Hepatocyte (in vitro differentiated cells): Measurements from ENCODE around the gene SLC17A1.

Experiments used
- EZH2 ChIP-seq: fragments of 200-600 bp; sonication (generic); IDR thresholded peaks from 2 replicates; pipeline ENCODE4 v1.6.1; 2016; ENCODE audit warnings: antibody characterized with exemption, mild to moderate bottlenecking, borderline replicate concordance
- EZH2phosphoT487 ChIP-seq: fragments of 200-600 bp; sonication (generic); IDR thresholded peaks from one replicate; pipeline ENCODE4 v1.6.1; 2018; ENCODE audit warnings: antibody characterized with exemption, mild to moderate bottlenecking, low read depth, moderate library complexity; ENCODE audit not compliant: unreplicated experiment, severe bottlenecking
- TF ChIP-seq, protein P1 (sequence below): fragments of 200-600 bp; sonication (generic); IDR thresholded peaks from 2 replicates; pipeline ENCODE4 v1.5.1; 2016; ENCODE audit warnings: antibody characterized with exemption, mild to moderate bottlenecking; ENCODE audit not compliant: poor library complexity

DNA sequence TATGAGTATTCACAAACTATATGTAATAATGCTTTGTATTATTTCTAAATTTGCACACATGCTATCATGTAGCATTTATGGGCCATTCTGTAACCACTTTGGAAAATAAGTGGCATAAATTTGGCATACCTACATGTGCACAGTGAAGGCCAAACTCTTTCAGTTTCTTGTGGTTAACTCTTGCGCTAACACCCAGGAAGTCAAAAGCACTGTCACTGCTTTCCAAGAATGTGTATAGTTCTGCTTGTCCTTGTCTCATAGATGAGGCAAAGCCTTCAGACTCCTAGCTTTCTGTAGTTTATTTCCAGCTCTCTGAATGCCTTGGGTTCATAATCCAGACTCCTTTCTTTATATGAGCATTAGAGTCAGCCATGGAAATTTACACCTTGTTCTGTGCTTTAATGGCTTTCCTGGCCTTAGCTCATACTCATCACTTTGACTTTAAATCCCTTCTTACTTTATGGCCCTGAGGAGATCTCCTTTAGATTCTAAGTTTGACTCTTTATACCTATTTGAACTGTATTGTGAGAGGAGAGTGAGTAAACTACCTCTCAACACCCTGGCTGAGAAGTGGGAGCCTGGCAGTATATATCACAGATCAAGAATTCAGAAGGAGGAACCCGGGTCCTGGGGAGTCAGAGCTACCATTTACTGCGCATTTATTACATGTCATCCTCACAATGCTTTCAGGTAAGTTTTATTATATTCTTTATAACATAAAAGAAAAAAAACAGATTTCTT, 43.1 kb upstream of the SLC17A1 start:
- TF ChIP-seq EZH2: no peak
- no peak for TF ChIP-seq EZH2phosphoT487
- TF ChIP-seq, protein P1, sequence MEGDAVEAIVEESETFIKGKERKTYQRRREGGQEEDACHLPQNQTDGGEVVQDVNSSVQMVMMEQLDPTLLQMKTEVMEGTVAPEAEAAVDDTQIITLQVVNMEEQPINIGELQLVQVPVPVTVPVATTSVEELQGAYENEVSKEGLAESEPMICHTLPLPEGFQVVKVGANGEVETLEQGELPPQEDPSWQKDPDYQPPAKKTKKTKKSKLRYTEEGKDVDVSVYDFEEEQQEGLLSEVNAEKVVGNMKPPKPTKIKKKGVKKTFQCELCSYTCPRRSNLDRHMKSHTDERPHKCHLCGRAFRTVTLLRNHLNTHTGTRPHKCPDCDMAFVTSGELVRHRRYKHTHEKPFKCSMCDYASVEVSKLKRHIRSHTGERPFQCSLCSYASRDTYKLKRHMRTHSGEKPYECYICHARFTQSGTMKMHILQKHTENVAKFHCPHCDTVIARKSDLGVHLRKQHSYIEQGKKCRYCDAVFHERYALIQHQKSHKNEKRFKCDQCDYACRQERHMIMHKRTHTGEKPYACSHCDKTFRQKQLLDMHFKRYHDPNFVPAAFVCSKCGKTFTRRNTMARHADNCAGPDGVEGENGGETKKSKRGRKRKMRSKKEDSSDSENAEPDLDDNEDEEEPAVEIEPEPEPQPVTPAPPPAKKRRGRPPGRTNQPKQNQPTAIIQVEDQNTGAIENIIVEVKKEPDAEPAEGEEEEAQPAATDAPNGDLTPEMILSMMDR: no peak
